DMS53 (cell line): ENCODE measurements around the gene MCM7.

Experiments used
- DNase-seq: peaks from one replicate; lab custom pipeline; 2025; lab: John Stamatoyannopoulos, UW

MCM7 gene

DNA sequence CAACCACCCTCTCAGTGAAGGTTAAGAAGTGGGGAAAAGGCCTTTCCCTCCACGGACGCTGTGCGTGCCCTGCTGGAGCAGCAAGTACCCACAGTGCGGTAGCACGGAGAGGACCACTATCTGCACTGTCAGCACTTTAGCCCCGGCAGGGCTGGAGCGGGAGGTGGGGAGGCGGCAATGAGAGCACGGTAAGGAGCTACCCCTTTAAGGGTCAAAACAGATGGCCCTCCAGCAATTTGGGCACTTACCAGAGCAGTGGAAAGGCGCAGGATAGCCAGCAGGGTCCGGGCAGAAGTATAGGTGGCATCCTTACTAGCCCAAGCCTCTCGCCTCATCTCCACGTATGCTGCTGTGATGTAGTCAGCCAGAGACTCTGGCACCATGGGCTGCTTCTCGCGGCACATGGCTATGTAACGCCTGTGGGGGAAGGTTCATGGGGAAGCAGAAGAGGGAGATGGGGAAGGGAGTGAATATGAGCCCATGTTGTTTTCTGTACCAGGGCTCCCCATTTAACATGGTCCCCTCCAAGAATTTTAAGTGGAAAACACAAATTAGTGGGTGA lies 7.2 kb downstream of the MCM7 start:
- peak; percentile 52 for DNase-seq

GRCh38 chr7:100093498-100093897 lies 7.7 kb downstream of the MCM7 start:
- no peak for DNase-seq

- DNase-seq = peak; percentile 55
These were observed 8.1 kb downstream of the MCM7 start for GRCh38 chr7:100093054-100093453.

- DNase-seq = peak; percentile 76
These were observed 9.6 kb downstream of the MCM7 start for GRCh38 chr7:100091411-100092181.

GRCh38 chr7:100090527-100091410 lies 10.4 kb downstream of the MCM7 start:
- DNase-seq = peak; percentile 67

DNA sequence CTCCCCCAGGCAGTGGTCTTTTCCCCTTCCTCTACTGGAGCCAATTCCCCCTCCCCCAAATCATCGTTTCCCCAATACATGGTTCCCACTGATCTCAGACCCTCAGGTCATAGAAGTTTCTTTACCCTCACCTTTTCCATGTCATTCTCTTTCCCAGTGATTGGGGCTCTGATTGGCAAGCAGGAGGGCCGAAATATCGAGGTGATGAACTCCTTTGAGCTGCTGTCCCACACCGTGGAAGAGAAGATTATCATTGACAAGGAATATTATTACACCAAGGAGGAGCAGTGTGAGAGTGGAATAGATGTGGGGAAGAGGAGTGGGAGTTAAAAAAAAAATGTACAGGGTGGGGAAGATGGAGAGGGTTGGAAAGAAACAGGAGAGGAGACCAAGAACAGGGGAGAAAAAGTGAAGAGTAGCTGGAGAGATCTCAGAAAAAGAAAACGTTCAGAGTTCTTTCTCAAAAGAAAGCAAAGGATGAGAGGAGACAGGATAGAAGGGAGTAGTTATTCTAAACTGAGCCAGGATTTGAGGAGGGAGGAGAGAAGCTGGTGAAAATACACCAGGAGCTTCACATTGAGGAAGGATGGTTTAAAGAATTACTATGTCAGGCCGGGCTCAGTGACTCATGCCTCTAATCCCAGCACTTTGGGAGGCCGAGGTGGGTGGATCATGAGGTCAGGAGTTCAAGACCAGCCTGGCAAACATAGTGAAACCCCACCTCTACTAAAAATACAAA lies 11.6 kb downstream of the MCM7 start:
- DNase-seq = no peak

GRCh38 chr7:100088621-100089457 lies 12.4 kb downstream of the MCM7 start, which contains the start of gene COPS6:
COPS6 (plus strand) TSS chr7:100088969; CDS start chr7:100088991, 22 bp downstream.
- peak; percentile 96 for DNase-seq

DNA sequence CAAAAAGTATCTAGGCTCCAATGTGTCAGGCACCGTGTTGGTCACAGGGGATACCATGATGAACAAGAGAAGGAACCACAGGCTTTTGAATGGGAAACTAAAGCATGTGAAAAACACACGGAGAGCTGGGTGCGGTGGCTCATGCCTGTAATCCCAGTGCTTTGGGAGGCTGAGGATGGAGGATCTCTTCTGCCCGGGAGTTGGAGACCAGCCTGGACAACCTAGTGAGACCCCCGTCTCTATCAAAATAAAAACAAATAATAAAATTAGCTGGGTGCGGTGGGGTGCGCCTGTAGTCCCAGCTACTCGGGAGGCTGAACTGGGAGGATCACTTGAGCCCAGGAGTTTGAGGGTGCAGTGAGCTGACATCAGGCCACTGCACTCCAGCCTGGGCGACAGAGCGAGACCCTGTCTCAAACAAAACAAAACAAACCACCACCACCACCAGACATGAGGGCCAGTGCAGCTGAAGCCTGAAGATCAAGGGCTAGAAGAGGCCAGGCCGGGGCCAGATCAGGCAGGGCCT lies 13.0 kb downstream of the MCM7 start:
- DNase-seq = no peak

GRCh38 chr7:100087055-100087750 lies 14.0 kb downstream of the MCM7 start:
- no peak for DNase-seq

- no peak for DNase-seq
These were observed 15.7 kb downstream of the MCM7 start for GRCh38 chr7:100085515-100085914.

- DNase-seq = no peak
These were observed 18.2 kb downstream of the MCM7 start for GRCh38 chr7:100082978-100083377.

GRCh38 chr7:100081535-100082102 lies 19.6 kb downstream of the MCM7 start, which contains the start of gene ZNF3:
ZNF3 (minus strand) TSS chr7:100081723; CDS start chr7:100077357, 4,366 bp downstream.
- DNase-seq = peak; percentile 100

DNA sequence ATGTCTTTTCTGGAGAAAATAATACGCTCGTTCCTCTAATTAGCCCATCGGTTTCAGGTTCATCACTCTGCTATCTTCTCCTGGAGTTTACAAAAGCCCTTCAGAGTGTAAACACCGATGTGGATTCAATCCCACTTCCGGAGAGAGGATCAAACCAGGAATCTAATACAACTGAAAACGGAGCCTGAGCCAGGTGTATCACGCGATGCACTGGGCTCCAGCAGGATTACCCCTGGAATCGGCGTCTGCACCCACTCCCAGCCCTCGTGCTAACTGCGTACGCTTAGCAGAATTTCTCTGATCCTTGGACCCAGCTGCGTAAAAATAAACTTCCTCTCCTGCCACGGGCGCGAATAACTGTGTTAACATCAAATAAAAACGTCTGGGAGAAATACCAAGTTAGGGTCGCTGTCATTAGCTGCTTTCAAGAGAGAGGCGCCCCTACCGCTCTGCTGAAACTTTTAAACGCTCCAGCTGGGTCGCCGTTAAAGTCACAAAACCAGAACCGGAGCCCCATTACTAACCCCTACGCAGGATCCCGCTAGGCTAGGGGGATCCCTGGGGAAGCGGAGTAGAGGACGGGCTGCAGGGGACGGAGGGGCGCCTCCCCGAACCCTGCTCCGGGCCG lies 20.2 kb downstream of the MCM7 start:
- DNase-seq = peak; percentile 90

GRCh38 chr7:100079024-100079560 lies 22.1 kb downstream of the MCM7 start:
- no peak for DNase-seq

- DNase-seq = no peak
These were observed 24.0 kb downstream of the MCM7 start for GRCh38 chr7:100077205-100077604.

DNA sequence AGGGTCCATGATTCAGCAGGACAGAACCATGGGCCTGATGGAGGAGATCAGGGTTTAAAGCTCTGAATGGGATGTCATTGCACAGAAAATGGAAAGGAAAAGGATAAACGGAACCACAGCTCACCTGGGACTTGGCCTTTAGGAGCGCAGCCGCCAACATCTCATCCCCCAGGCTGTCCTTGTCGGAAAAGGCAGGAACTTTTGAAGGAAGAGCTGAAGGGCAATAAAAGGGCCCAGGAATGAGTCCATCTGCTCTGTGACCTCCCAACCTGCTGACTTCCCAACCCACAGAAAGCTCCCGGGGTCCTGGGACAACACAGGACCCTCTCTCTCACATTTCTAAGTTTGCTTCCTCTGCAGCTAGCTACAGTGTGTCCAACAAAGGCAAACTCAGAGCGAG lies 25.8 kb downstream of the MCM7 start:
- no peak for DNase-seq

- no peak for DNase-seq
These were observed 26.4 kb downstream of the MCM7 start for GRCh38 chr7:100074841-100075240.

DNA sequence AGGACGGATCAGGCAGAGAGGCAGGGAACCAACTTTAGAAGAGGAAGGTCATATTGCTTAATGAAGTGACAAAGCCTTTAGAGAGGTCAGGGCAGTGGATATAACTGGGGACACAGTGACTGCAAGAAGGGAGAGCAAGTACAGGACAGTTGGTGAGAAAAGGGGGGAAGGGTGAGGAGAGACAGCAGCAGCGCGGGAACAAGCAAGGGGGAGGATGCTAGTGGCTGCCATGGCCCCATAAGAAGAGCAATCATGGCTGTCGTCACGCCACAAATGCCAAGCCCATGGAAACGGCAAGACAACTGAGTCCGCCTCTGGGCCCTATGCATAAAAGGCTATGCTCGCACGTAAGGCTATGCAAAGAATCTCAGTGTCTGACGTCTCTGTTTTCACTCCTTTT lies 28.7 kb downstream of the MCM7 start:
- DNase-seq = no peak
